Cortex of kidney (tissue), 1 donor: ENCODE measurements around the gene DBF4.
"Not testable (repeated sequence)": the region's sequence is repeated elsewhere in the genome, so short reads cannot be mapped to it uniquely, and the experiment has no call there.

Experiments used
- DNase-seq: peaks from one replicate; lab custom pipeline; 2025; lab: John Stamatoyannopoulos, UW

The DBF4 gene

GRCh38 chr7:87882151-87882937 lies 6.1 kb downstream of the DBF4 start:
- DNase-seq = no peak

- no peak for DNase-seq
Observed at GRCh38 chr7:87885018-87885417, 8.7 kb downstream of the DBF4 start.

GRCh38 chr7:87886875-87887274 lies 10.6 kb downstream of the DBF4 start:
- DNase-seq = no peak

- DNase-seq = no peak
Observed at GRCh38 chr7:87895363-87895762, 19.1 kb downstream of the DBF4 start.

- no peak for DNase-seq
Observed at GRCh38 chr7:87899255-87899654, 23.0 kb downstream of the DBF4 start.

- not testable (repeated sequence) for DNase-seq
Observed at GRCh38 chr7:87907136-87907906, 31.0 kb downstream of the DBF4 start.

- DNase-seq = not testable (repeated sequence)
Observed at GRCh38 chr7:87908814-87909213, 32.5 kb downstream of the DBF4 start.

GRCh38 chr7:87912121-87912520 lies 35.8 kb downstream of the DBF4 start:
- no peak for DNase-seq

GRCh38 chr7:87918740-87919139 lies 42.4 kb downstream of the DBF4 start:
- no peak for DNase-seq

- no peak for DNase-seq
Observed at GRCh38 chr7:87919875-87920274, 43.6 kb downstream of the DBF4 start.

GRCh38 chr7:87920578-87920977 lies 44.3 kb downstream of the DBF4 start:
- no peak for DNase-seq

- DNase-seq = not testable (repeated sequence)
Observed at GRCh38 chr7:87922759-87923395, 46.6 kb downstream of the DBF4 start.

GRCh38 chr7:87926581-87927461 lies 50.5 kb downstream of the DBF4 start:
- no peak for DNase-seq

GRCh38 chr7:87933605-87933952 lies 57.3 kb downstream of the DBF4 start:
- no peak for DNase-seq

- DNase-seq = peak; percentile 34
Observed at GRCh38 chr7:87933953-87934698, 57.8 kb downstream of the DBF4 start, which contains the start of gene ADAM22. ADAM22 (plus strand) TSS chr7:87934251; CDS start chr7:87934466, 215 bp downstream.

- DNase-seq = no peak
Observed at GRCh38 chr7:87934699-87935383, 58.5 kb downstream of the DBF4 start.

- DNase-seq = no peak
Observed at GRCh38 chr7:87935384-87935706, 59.1 kb downstream of the DBF4 start.

- DNase-seq = no peak
Observed at GRCh38 chr7:87941138-87941537, 64.8 kb downstream of the DBF4 start.

- DNase-seq = no peak
Observed at GRCh38 chr7:87944547-87944946, 68.3 kb downstream of the DBF4 start.

GRCh38 chr7:87945926-87946325 lies 69.6 kb downstream of the DBF4 start:
- DNase-seq = not testable (repeated sequence)

- no peak for DNase-seq
Observed at GRCh38 chr7:87948371-87948770, 72.1 kb downstream of the DBF4 start.
